ENCODE measurements around the gene TTC12. TPM values are rescaled to one million over a fixed set of nuclear protein-coding genes. Genes with fewer than 3 reads are reported as not detected.

Gene TTC12
- total and polyA plus RNA-seq, 2 of the 8 experiments (the other 6 are each of a cell fraction or from before 2014, with no cell fraction given), result 4.7 to 9.0 TPM

GRCh38 chr11:113405724-113406478, 91.5 kb downstream of the TTC12 start:
- H3K56ac ChIP-seq (replicated peaks; ENCODE audit: insufficient read length, low read depth, low read length), result no peak overlapping the region
- no peak overlapping the region for H3K9ac ChIP-seq (replicated peaks in 1 of 4; ENCODE audit: extremely low read depth in 1 of 4, low read depth in 3 of 4, low read length in 3 of 4)
- H3K4me1 ChIP-seq (replicated peaks in 1 of 4; ENCODE audit: control insufficient read depth in 3 of 4, insufficient read depth in 4 of 4, low read length in 3 of 4), result no peaks in the 10 kb centered on the region
- TF ChIP-seq SRF (IDR thresholded peaks at IDR 0.05; ENCODE audit: low read depth, low read length) (no peak), EP300 (IDR thresholded peaks at IDR 0.05; ENCODE audit: borderline replicate concordance in 1 of 2, low read depth in 2 of 2, low read length in 2 of 2) (no peak), RFX5 (IDR thresholded peaks at IDR 0.05; ENCODE audit: borderline replicate concordance, low read depth, low read length) (no peak), CBX8 (IDR thresholded peaks at IDR 0.05; ENCODE audit: borderline replicate concordance, low read depth, low read length) (no peak), EGR1 (IDR thresholded peaks at IDR 0.05; ENCODE audit: borderline replicate concordance, low read depth, low read length) (no peak), TBP (IDR thresholded peaks at IDR 0.05; ENCODE audit: low read depth, low read length) (no peak)
- H3K23me2 ChIP-seq (ENCODE audit: low read depth, low read length), result no peaks in the 10 kb centered on the region
- H3K36me3 ChIP-seq (ENCODE audit: control insufficient read depth in 2 of 4, insufficient read depth in 4 of 4, low read length in 3 of 4), result no peaks in the 10 kb centered on the region
- no peak overlapping the region for H3K4ac ChIP-seq (replicated peaks; ENCODE audit: insufficient read length, low read depth, low read length)
- H3K18ac ChIP-seq (ENCODE audit: extremely low read depth, low read length), result no peak overlapping the region
- no peak overlapping the region for H4K91ac ChIP-seq (replicated peaks; ENCODE audit: insufficient read length, low read length)
- no peak overlapping the region for H3K23ac ChIP-seq (ENCODE audit: insufficient read length)
- no peaks in the 10 kb centered on the region for H3K79me2 ChIP-seq (ENCODE audit: control insufficient read depth in 1 of 2, insufficient read depth in 2 of 2, low read length in 2 of 2)
- H2AFZ ChIP-seq (ENCODE audit: low read length), result no peak overlapping the region
- no peaks in the 10 kb centered on the region for H3K9me3 ChIP-seq (ENCODE audit: insufficient read depth in 2 of 2, low read depth in 1 of 2, low read length in 1 of 2)
- no peak for DNase-seq (ENCODE audit: low read depth in 1 of 2, low spot score in 2 of 2)
- no peak overlapping the region for H3K27ac ChIP-seq (ENCODE audit: low read depth, low read length)
- H3K4me2 ChIP-seq (ENCODE audit: insufficient read depth in 1 of 2, low read depth in 2 of 2, low read length in 2 of 2), result no peak overlapping the region
- H2AK5ac ChIP-seq (ENCODE audit: low read depth, low read length), result no peak overlapping the region
- no peak overlapping the region for H2BK12ac ChIP-seq (ENCODE audit: low read depth, low read length)
- H2BK20ac ChIP-seq (ENCODE audit: low read length), result no peak overlapping the region
- FAIRE-seq, result no peak
- H3K79me1 ChIP-seq (ENCODE audit: low read depth, low read length), result no peaks in the 10 kb centered on the region
- H3K27me3 ChIP-seq (replicated peaks in 1 of 4; ENCODE audit: control insufficient read depth in 3 of 4, extremely low read depth in 1 of 4, insufficient read depth in 3 of 4, low read length in 3 of 4), result no peaks in the 10 kb centered on the region
- H4K8ac ChIP-seq (ENCODE audit: extremely low read depth, insufficient read depth, low read length), result no peak overlapping the region
- WGBS, 2 experiments (ENCODE audit: extremely low coverage in 1 of 2, insufficient coverage in 1 of 2, insufficient read length in 1 of 2, insufficient replicate concordance in 2 of 2, low coverage in 1 of 2, low lambda C conversion rate in 2 of 2, missing lambda C conversion rate in 1 of 2), result 90% methylated on average over 7 of the region's 7 CpGs; no CpG with 5 or more reads in 1 of the 2 experiments
- ChIA-PET CTCF (ENCODE audit: partially characterized antibody) (interaction anchor here (0.6 to 2.1 kb wide), 10 partner anchors 12 to 571 kb away, joined by 3 to 6 read pairs (median 4); partner anchors contain the start of gene ANKK1), POLR2A (ENCODE audit: partially characterized antibody) (no interaction called here)
- no peak overlapping the region for H3K14ac ChIP-seq (ENCODE audit: insufficient read length)
- no peak overlapping the region for H2BK5ac ChIP-seq (ENCODE audit: low read depth, low read length)
- H2BK15ac ChIP-seq (ENCODE audit: low read length), result no peak overlapping the region
- no peak overlapping the region for H4K5ac ChIP-seq (ENCODE audit: insufficient read length, low read depth, low read length)
- H4K20me1 ChIP-seq (replicated peaks in 1 of 2; ENCODE audit: control insufficient read depth in 1 of 2, insufficient read depth in 2 of 2, low read length in 2 of 2), result no peaks in the 10 kb centered on the region
- no peak overlapping the region for H3K4me3 ChIP-seq (ENCODE audit: extremely low read depth in 1 of 4, insufficient read depth in 2 of 4, low read depth in 3 of 4, low read length in 4 of 4)
- H2BK120ac ChIP-seq (replicated peaks; ENCODE audit: low read depth, low read length), result no peak overlapping the region
